Measurements from ENCODE around the gene TTLL4.

Gene TTLL4

GRCh38 chr2:218781691-218782527, 71.3 kb downstream of the TTLL4 start, which contains the start of gene CYP27A1:
CYP27A1 (plus strand) TSS chr2:218782147; CDS start chr2:218782183, 36 bp downstream.
- H3K9me3 ChIP-seq (ENCODE audit: low read length), result no peaks in the 10 kb centered on the region
- H3K79me2 ChIP-seq (ENCODE audit: insufficient read depth, low read length), result no peaks in the 10 kb centered on the region
- no peaks in the 10 kb centered on the region; the same call in 1 of the 2 replicates for H3K27me3 ChIP-seq (ENCODE audit: insufficient read depth, low read length)
- no peaks in the 10 kb centered on the region for H3F3A ChIP-seq (ENCODE audit: insufficient read depth, low read length)
- H3K4me1 ChIP-seq (ENCODE audit: insufficient read depth, low read length, severe bottlenecking), result no peaks in the 10 kb centered on the region
- TF ChIP-seq CTCF (IDR thresholded peaks at IDR 0.05; ENCODE audit: low read length), result no peak
- no peak for TF ChIP-seq EZH2 (IDR thresholded peaks at IDR 0.05; ENCODE audit: borderline replicate concordance, low read length)
- no peak within 1 kb of the TSS for H3K4me2 ChIP-seq (ENCODE audit: low read length)
- H4K20me1 ChIP-seq (ENCODE audit: insufficient read depth, low read length), result no peaks in the 10 kb centered on the region
- no peak within 1 kb of the TSS for H2AFZ ChIP-seq (ENCODE audit: low read length)
- no peak within 1 kb of the TSS for H3K27ac ChIP-seq (ENCODE audit: low read depth, low read length, poor library complexity, severe bottlenecking)
- no peak within 1 kb of the TSS for H3K9ac ChIP-seq (ENCODE audit: low read length)
- H3K4me3 ChIP-seq (ENCODE audit: low read depth, low read length, poor library complexity, severe bottlenecking), result no peak within 1 kb of the TSS
- no peaks in the 10 kb centered on the region for H3K9me2 ChIP-seq (ENCODE audit: low read depth, low read length)
- no peaks in the 10 kb centered on the region for H3K36me3 ChIP-seq (ENCODE audit: insufficient read depth, low read length)

- Histone ChIP-seq H3F3A (ENCODE audit: insufficient read depth, low read length) (no peaks in the 10 kb centered on the region), H3K9me2 (ENCODE audit: low read depth, low read length) (no peaks in the 10 kb centered on the region), H3K27ac (ENCODE audit: low read depth, low read length, poor library complexity, severe bottlenecking) (no peak overlapping the region), H3K9ac (ENCODE audit: low read length) (no peak overlapping the region), H2AFZ (ENCODE audit: low read length) (no peak overlapping the region), H3K36me3 (ENCODE audit: insufficient read depth, low read length) (no peaks in the 10 kb centered on the region), H3K9me3 (ENCODE audit: low read length) (no peaks in the 10 kb centered on the region), H3K4me1 (ENCODE audit: insufficient read depth, low read length, severe bottlenecking) (no peaks in the 10 kb centered on the region), H3K79me2 (ENCODE audit: insufficient read depth, low read length) (no peaks in the 10 kb centered on the region), H3K4me3 (ENCODE audit: low read depth, low read length, poor library complexity, severe bottlenecking) (no peak overlapping the region), H3K27me3 (ENCODE audit: insufficient read depth, low read length) (no peaks in the 10 kb centered on the region; the same call in 1 of the 2 replicates), H3K4me2 (ENCODE audit: low read length) (no peak overlapping the region), H4K20me1 (ENCODE audit: insufficient read depth, low read length) (no peaks in the 10 kb centered on the region)
- no peak for TF ChIP-seq CTCF (IDR thresholded peaks at IDR 0.05; ENCODE audit: low read length)
- TF ChIP-seq EZH2 (IDR thresholded peaks at IDR 0.05; ENCODE audit: borderline replicate concordance, low read length), result no peak
These were observed 71.9 kb downstream of the TTLL4 start for GRCh38 chr2:218782528-218782844.

GRCh38 chr2:218783688-218784087, 73.1 kb downstream of the TTLL4 start:
- H3K4me1 ChIP-seq (ENCODE audit: insufficient read depth, low read length, severe bottlenecking), result no peaks in the 10 kb centered on the region
- H3K36me3 ChIP-seq (ENCODE audit: insufficient read depth, low read length), result no peaks in the 10 kb centered on the region
- no peak overlapping the region for H3K27ac ChIP-seq (ENCODE audit: low read depth, low read length, poor library complexity, severe bottlenecking)
- H2AFZ ChIP-seq (ENCODE audit: low read length), result no peak overlapping the region
- H3F3A ChIP-seq (ENCODE audit: insufficient read depth, low read length), result no peaks in the 10 kb centered on the region
- H3K9me2 ChIP-seq (ENCODE audit: low read depth, low read length), result no peaks in the 10 kb centered on the region
- no peaks in the 10 kb centered on the region for H4K20me1 ChIP-seq (ENCODE audit: insufficient read depth, low read length)
- no peak for TF ChIP-seq EZH2 (IDR thresholded peaks at IDR 0.05; ENCODE audit: borderline replicate concordance, low read length)
- TF ChIP-seq CTCF (IDR thresholded peaks at IDR 0.05; ENCODE audit: low read length), result no peak
- no peaks in the 10 kb centered on the region; the same call in 1 of the 2 replicates for H3K27me3 ChIP-seq (ENCODE audit: insufficient read depth, low read length)
- no peaks in the 10 kb centered on the region for H3K79me2 ChIP-seq (ENCODE audit: insufficient read depth, low read length)
- no peaks in the 10 kb centered on the region for H3K9me3 ChIP-seq (ENCODE audit: low read length)
- no peak overlapping the region for H3K4me2 ChIP-seq (ENCODE audit: low read length)
- no peak overlapping the region for H3K4me3 ChIP-seq (ENCODE audit: low read depth, low read length, poor library complexity, severe bottlenecking)
- H3K9ac ChIP-seq (ENCODE audit: low read length), result no peak overlapping the region
